22Rv1 (cell line): Measurements from ENCODE around the gene CEP20.
"Not testable (repeated sequence)": the region's sequence is repeated elsewhere in the genome, so short reads cannot be mapped to it uniquely, and the experiment has no call there.

Experiments
- H3K27ac ChIP-seq: fragments of 450-650 bp; 2 replicates; pipeline ENCODE4 v1.5.1; 2017
- CTCF ChIP-seq: fragments of 450-650 bp; IDR thresholded peaks from 2 replicates; pipeline ENCODE4 v1.5.1; 2017; ENCODE audit warnings: mild to moderate bottlenecking
- ZFX ChIP-seq: fragments of 450-650 bp; IDR thresholded peaks from 2 replicates; pipeline ENCODE4 v1.6.1; 2017; ENCODE audit warnings: antibody characterized with exemption, borderline replicate concordance

Gene CEP20

GRCh38 chr16:15856901-15857698 lies 31.3 kb downstream of the CEP20 start, which contains the start of gene MYH11:
TSS of gene MYH11 (minus strand) at chr16:15857028. CDS start at chr16:15838252, 18,776 bp downstream.
- TF ChIP-seq ZFX: no peak
- no peak for TF ChIP-seq CTCF

GRCh38 chr16:15856182-15856581 lies 32.2 kb downstream of the CEP20 start:
- no peak overlapping the region for H3K27ac ChIP-seq

More at GRCh38 chr16:15856901-15857698, 31.3 kb downstream of the CEP20 start, which contains the start of gene MYH11:
- H3K27ac ChIP-seq: no peak within 1 kb of the TSS

GRCh38 chr16:15855704-15856003 lies 32.7 kb downstream of the CEP20 start:
- TF ChIP-seq CTCF: no peak
- no peak for TF ChIP-seq ZFX
- no peak overlapping the region for H3K27ac ChIP-seq

More at GRCh38 chr16:15856182-15856581, 32.2 kb downstream of the CEP20 start:
- TF ChIP-seq ZFX: no peak
- TF ChIP-seq CTCF: no peak

- TF ChIP-seq ZFX (no peak), CTCF (no peak)
- H3K27ac ChIP-seq: no peak overlapping the region
Observed at GRCh38 chr16:15854906-15855703, 33.3 kb downstream of the CEP20 start.

- no peak overlapping the region for H3K27ac ChIP-seq
- TF ChIP-seq CTCF (no peak), ZFX (no peak)
Observed at GRCh38 chr16:15854061-15854460, 34.3 kb downstream of the CEP20 start.

- H3K27ac ChIP-seq: no peak overlapping the region
- no peak for TF ChIP-seq ZFX
- TF ChIP-seq CTCF: no peak
Observed at GRCh38 chr16:15853021-15853420, 35.4 kb downstream of the CEP20 start.

GRCh38 chr16:15850555-15850954 lies 37.8 kb downstream of the CEP20 start:
- not testable (repeated sequence) for H3K27ac ChIP-seq
